ENCODE measurements around the gene FOXS1. TPM values are rescaled to one million over a fixed set of nuclear protein-coding genes. Genes with fewer than 3 reads are reported as not detected.

Gene FOXS1
- total and polyA plus RNA-seq, 10 of the 15 experiments (the other 5 are each of a cell fraction or from before 2014, with no cell fraction given) = not detected

DNA sequence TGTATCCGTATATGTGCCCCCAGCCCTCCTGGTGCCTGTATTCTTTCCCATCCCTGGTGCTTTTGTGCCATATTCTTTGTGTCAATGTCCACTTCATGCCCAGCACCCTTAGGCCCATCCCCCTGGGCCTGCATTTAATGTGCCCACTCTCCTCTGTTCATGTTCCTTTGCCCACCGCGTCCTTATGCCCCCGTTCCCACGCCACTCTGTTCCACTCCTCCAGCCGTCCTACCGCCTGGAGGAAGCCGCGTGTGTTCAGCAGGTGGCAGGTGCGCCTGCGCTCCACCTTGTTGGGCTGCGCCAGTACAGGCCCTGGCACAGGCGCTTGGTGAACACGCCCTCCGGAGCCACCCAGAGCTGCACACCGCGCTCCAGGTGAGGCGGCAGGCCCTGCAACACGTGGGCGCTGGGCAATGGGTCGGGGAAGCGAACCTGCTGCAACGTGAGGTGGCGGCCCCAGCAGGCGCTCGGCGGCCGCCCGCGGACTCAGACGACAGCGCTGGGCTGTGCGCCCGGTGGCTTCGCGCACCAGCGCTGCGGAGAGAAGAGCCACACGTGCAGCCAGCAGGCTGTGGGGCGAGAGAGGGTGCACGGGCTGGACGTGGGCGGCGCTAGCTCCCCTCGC is 4.0 kb upstream of the FOXS1 start:
- peaks cover 5% of the 10 kb centered on the region; the same call in 1 of the 2 replicates for H3K4me1 ChIP-seq (ENCODE audit: control insufficient read depth, insufficient read depth, low read length)
- H3K9me3 ChIP-seq (replicated peaks; ENCODE audit: control insufficient read depth, insufficient read depth, low read length) = no peaks in the 10 kb centered on the region
- intact Hi-C loops (cut with micrococcal nuclease; ENCODE audit: unreplicated experiment) (loop anchor here (5.0 kb wide), 1 partner anchor 168 kb away; no protein-coding TSS in a partner anchor), in situ Hi-C loops (cut with MboI) (no loop called here)
- H3K4me3 ChIP-seq = no peak overlapping the region
- H3K9ac ChIP-seq (ENCODE audit: control insufficient read depth, insufficient read depth, low read length) = no peak overlapping the region
- DNase-seq (ENCODE audit: low read depth, low spot score) (no peak), ATAC-seq (no peak), FAIRE-seq (no peak)
- WGBS (ENCODE audit: insufficient coverage, insufficient replicate concordance, low lambda C conversion rate, missing lambda C conversion rate) = 55% methylated on average over 45 of the region's 45 CpGs
- H3K36me3 ChIP-seq (ENCODE audit: control insufficient read depth in 2 of 2, insufficient read depth in 2 of 2, low read length in 1 of 2) = no peaks in the 10 kb centered on the region
- no peak overlapping the region for H2AFZ ChIP-seq (ENCODE audit: control insufficient read depth, low read depth, low read length)
- H3K27ac ChIP-seq (ENCODE audit: control insufficient read depth, insufficient read depth) = no peak overlapping the region
- H3K27me3 ChIP-seq (replicated peaks in 1 of 2; ENCODE audit: control insufficient read depth in 2 of 2, insufficient read depth in 2 of 2, low read length in 1 of 2) = no peaks in the 10 kb centered on the region; a peak in 2 of 4 replicates
- TF ChIP-seq ETV6 (conservative IDR thresholded peaks at IDR 0.05 in 1 of 2, IDR thresholded peaks at IDR 0.05 in 1 of 2; ENCODE audit: borderline replicate concordance in 1 of 2, low read depth in 1 of 2) = no peak
- TF ChIP-seq NRF1 (conservative IDR thresholded peaks at IDR 0.05; ENCODE audit: low read depth, low read length) = no peak
- TF ChIP-seq NFIC (IDR thresholded peaks at IDR 0.05; ENCODE audit: low read depth, low read length) = no peak
- TF ChIP-seq STAT1 (conservative IDR thresholded peaks at IDR 0.05) = no peak
- no peak for TF ChIP-seq NR2C2 (IDR thresholded peaks at IDR 0.05; ENCODE audit: borderline replicate concordance, control insufficient read depth, insufficient read length, low read depth)
- no peak for TF ChIP-seq BACH1 (IDR thresholded peaks at IDR 0.05; ENCODE audit: borderline replicate concordance)
- TF ChIP-seq HCFC1 (IDR thresholded peaks at IDR 0.05; ENCODE audit: low read length) = no peak
- TF ChIP-seq, protein P1, sequence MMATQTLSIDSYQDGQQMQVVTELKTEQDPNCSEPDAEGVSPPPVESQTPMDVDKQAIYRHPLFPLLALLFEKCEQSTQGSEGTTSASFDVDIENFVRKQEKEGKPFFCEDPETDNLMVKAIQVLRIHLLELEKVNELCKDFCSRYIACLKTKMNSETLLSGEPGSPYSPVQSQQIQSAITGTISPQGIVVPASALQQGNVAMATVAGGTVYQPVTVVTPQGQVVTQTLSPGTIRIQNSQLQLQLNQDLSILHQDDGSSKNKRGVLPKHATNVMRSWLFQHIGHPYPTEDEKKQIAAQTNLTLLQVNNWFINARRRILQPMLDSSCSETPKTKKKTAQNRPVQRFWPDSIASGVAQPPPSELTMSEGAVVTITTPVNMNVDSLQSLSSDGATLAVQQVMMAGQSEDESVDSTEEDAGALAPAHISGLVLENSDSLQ (IDR thresholded peaks at IDR 0.05) = no peak
- no peak for TF ChIP-seq SMAD5 (IDR thresholded peaks at IDR 0.05; ENCODE audit: low read depth)
- no peak for TF ChIP-seq POLR2A (IDR thresholded peaks at IDR 0.05; ENCODE audit: low read depth, low read length)
- no peak for TF ChIP-seq ZNF622 (IDR thresholded peaks at IDR 0.05)
- TF ChIP-seq, protein P2, sequence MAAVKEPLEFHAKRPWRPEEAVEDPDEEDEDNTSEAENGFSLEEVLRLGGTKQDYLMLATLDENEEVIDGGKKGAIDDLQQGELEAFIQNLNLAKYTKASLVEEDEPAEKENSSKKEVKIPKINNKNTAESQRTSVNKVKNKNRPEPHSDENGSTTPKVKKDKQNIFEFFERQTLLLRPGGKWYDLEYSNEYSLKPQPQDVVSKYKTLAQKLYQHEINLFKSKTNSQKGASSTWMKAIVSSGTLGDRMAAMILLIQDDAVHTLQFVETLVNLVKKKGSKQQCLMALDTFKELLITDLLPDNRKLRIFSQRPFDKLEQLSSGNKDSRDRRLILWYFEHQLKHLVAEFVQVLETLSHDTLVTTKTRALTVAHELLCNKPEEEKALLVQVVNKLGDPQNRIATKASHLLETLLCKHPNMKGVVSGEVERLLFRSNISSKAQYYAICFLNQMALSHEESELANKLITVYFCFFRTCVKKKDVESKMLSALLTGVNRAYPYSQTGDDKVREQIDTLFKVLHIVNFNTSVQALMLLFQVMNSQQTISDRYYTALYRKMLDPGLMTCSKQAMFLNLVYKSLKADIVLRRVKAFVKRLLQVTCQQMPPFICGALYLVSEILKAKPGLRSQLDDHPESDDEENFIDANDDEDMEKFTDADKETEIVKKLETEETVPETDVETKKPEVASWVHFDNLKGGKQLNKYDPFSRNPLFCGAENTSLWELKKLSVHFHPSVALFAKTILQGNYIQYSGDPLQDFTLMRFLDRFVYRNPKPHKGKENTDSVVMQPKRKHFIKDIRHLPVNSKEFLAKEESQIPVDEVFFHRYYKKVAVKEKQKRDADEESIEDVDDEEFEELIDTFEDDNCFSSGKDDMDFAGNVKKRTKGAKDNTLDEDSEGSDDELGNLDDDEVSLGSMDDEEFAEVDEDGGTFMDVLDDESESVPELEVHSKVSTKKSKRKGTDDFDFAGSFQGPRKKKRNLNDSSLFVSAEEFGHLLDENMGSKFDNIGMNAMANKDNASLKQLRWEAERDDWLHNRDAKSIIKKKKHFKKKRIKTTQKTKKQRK (IDR thresholded peaks at IDR 0.05; ENCODE audit: low read depth, low read length) = no peak
- no peak for TF ChIP-seq STAT3 (IDR thresholded peaks at IDR 0.05; ENCODE audit: low read depth, low read length)
- H3K79me2 ChIP-seq (ENCODE audit: control insufficient read depth, insufficient read depth, low read length) = no peaks in the 10 kb centered on the region
- BruUV-seq (replicated peaks) = no TSS peak
- no peak overlapping the region for H3K4me2 ChIP-seq (ENCODE audit: control insufficient read depth, insufficient read depth)
- ChIA-PET CTCF (interaction anchor here (0.7 to 13.1 kb wide), 7 partner anchors 11 to 181 kb away, joined by 3 to 307 read pairs (median 12); partner anchors contain the start of gene PDRG1), SMC1A (ENCODE audit: uncharacterized antibody, unreplicated experiment) (interaction anchor here (2.8 to 7.9 kb wide), 3 partner anchors 12 to 183 kb away, joined by 13 to 181 read pairs (median 81); partner anchors contain the start of gene PDRG1), POLR2A (no interaction called here), RAD21 (ENCODE audit: unreplicated experiment) (interaction anchor here (1.1 to 7.6 kb wide), 3 partner anchors 25 to 103 kb away, joined by 3 to 248 read pairs (median 4); partner anchors contain the start of gene PDRG1)
- no peaks in the 10 kb centered on the region; the same call in 1 of the 2 replicates for H4K20me1 ChIP-seq (ENCODE audit: control insufficient read depth, insufficient read depth)

Measured in GM12878 (cell line).